Neuronal stem cell (in vitro differentiated cells): Measurements from ENCODE around the gene NPR2.
A peak's percentile ranks its signal among the peaks of the same experiment; 100 is the strongest.

Source experiments
- DNase-seq: peaks from one replicate; pipeline ENCODE4 v3.0.0-alpha.2; 2013; ENCODE audit warnings: low spot score
- H2AFZ ChIP-seq: one replicate; pipeline ENCODE4 v1.6.1; 2013; ENCODE audit warnings: mild to moderate bottlenecking, low read length, inconsistent platforms
- H2AK5ac ChIP-seq: 2 replicates; pipeline ENCODE4 v1.6.1; 2013; ENCODE audit warnings: low read depth, mild to moderate bottlenecking, inconsistent platforms, low read length, moderate library complexity, mixed read lengths
- H2BK120ac ChIP-seq: 2 replicates; pipeline ENCODE4 v1.6.1; 2013; ENCODE audit warnings: low read depth, mild to moderate bottlenecking, inconsistent platforms, low read length, moderate library complexity, mixed read lengths
- H2BK12ac ChIP-seq: one replicate; pipeline ENCODE4 v1.6.1; 2013; ENCODE audit warnings: low read length, inconsistent platforms
- H2BK15ac ChIP-seq: 2 replicates; pipeline ENCODE4 v1.6.1; 2013; ENCODE audit warnings: mild to moderate bottlenecking, low read length, inconsistent platforms, mixed read lengths
- H2BK5ac ChIP-seq: one replicate; pipeline ENCODE4 v1.6.1; 2013; ENCODE audit warnings: inconsistent platforms, mild to moderate bottlenecking, low read length, moderate library complexity
- H3K14ac ChIP-seq: one replicate; pipeline ENCODE4 v1.6.1; 2013; ENCODE audit warnings: low read length, inconsistent platforms
- H3K18ac ChIP-seq: 2 replicates; pipeline ENCODE4 v1.6.1; 2013; ENCODE audit warnings: low read length, inconsistent platforms
- H3K23ac ChIP-seq: 2 replicates; pipeline ENCODE4 v1.6.1; 2013; ENCODE audit warnings: low read depth, mild to moderate bottlenecking, mixed read lengths, low read length, inconsistent platforms; ENCODE audit not compliant: poor library complexity
- H3K27ac ChIP-seq: replicated peaks from 3 replicates; pipeline ENCODE4 v1.5.1; 2013; ENCODE audit warnings: low read length, inconsistent platforms
- H3K27me3 ChIP-seq, 3 experiments: 2 replicates each; pipeline ENCODE4 v1.6.1; 2013; ENCODE audit warnings: low read length in 3 of 3, mild to moderate bottlenecking in 2 of 3, inconsistent platforms in 1 of 3, low read depth in 1 of 3, mixed read lengths in 1 of 3, moderate library complexity in 1 of 3; ENCODE audit not compliant: control insufficient read depth in 3 of 3, insufficient read depth in 3 of 3
- H3K36me3 ChIP-seq, 2 donors: replicated peaks in 1 of 2; 2 replicates each; pipeline ENCODE4 v1.6.1; 2013; ENCODE audit warnings: low read length in 2 of 2; ENCODE audit not compliant: control insufficient read depth in 2 of 2, insufficient read depth in 2 of 2
- H3K4ac ChIP-seq: 2 replicates; pipeline ENCODE4 v1.6.1; 2013; ENCODE audit warnings: inconsistent platforms, mild to moderate bottlenecking, low read length, moderate library complexity
- H3K4me1 ChIP-seq, 2 donors: 1 replicate in 1 of 2; 2 replicates in 1 of 2; pipeline ENCODE4 v1.6.1; 2013; ENCODE audit warnings: low read length in 2 of 2, low read depth in 1 of 2; ENCODE audit not compliant: control insufficient read depth in 2 of 2, insufficient read depth in 1 of 2
- H3K4me2 ChIP-seq: one replicate; pipeline ENCODE4 v1.6.1; 2013; ENCODE audit warnings: mild to moderate bottlenecking, low read length, inconsistent platforms; ENCODE audit not compliant: insufficient read depth, poor library complexity, severe bottlenecking
- H3K4me3 ChIP-seq, 2 donors: 2 replicates each; pipeline ENCODE4 v1.5.1; 2013; ENCODE audit warnings: low read length in 2 of 2, mild to moderate bottlenecking in 2 of 2, inconsistent platforms in 1 of 2, moderate library complexity in 1 of 2
- H3K79me1 ChIP-seq: one replicate; pipeline ENCODE4 v1.6.1; 2013; ENCODE audit warnings: low read depth, mild to moderate bottlenecking, inconsistent platforms, low read length, moderate library complexity
- H3K9ac ChIP-seq: one replicate; pipeline ENCODE4 v1.6.1; 2013; ENCODE audit warnings: mild to moderate bottlenecking, low read depth, low read length, inconsistent platforms; ENCODE audit not compliant: poor library complexity
- H3K9me3 ChIP-seq, 2 donors: replicated peaks in 1 of 2; 2 replicates each; pipeline versions ENCODE3 to v1.6.1; 2013; ENCODE audit warnings: low read length in 2 of 2, mild to moderate bottlenecking in 2 of 2, inconsistent platforms in 1 of 2, low read depth in 1 of 2, mixed read lengths in 1 of 2, moderate library complexity in 1 of 2; ENCODE audit not compliant: control insufficient read depth in 2 of 2, insufficient read depth in 1 of 2
- H4K8ac ChIP-seq: one replicate; pipeline ENCODE4 v1.6.1; 2013; ENCODE audit warnings: low read depth, mild to moderate bottlenecking, inconsistent platforms, low read length, moderate library complexity
- H4K91ac ChIP-seq: one replicate; pipeline ENCODE4 v1.6.1; 2013; ENCODE audit warnings: low read length, low read depth, mild to moderate bottlenecking, inconsistent platforms; ENCODE audit not compliant: poor library complexity
- WGBS, 2 donors: extraction: QIAGEN DNeasy Blood & Tissue Kit; methylation state at CpG; one replicate each; pipeline ENCODE4 v1.1.7; 2013; ENCODE audit warnings: missing lambda C conversion rate in 2 of 2, mixed read lengths in 1 of 2; ENCODE audit not compliant: insufficient read length in 2 of 2, insufficient replicate concordance in 1 of 2; ENCODE audit errors: extremely low coverage in 2 of 2; 5-methylcytosine and 5-hydroxymethylcytosine counted together

The NPR2 gene

GRCh38 chr9:35749515-35750255 lies 41.7 kb upstream of the NPR2 start:
- no CpG with 5 or more reads among the region's 19 CpGs for WGBS, 2 donors
- DNase-seq = no peak

GRCh38 chr9:35750256-35750531 lies 41.2 kb upstream of the NPR2 start:
- no peak overlapping the region for H3K9ac ChIP-seq
- peak overlapping the region; percentile 32 to 96 for H3K4me3 ChIP-seq
- no peak overlapping the region for H2BK15ac ChIP-seq
- H3K4me2 ChIP-seq = peak overlapping the region; percentile 93
- H2AK5ac ChIP-seq = no peak overlapping the region
- H3K36me3 ChIP-seq = peaks cover 36 to 70% of the 10 kb centered on the region in 2 donors
- H2BK120ac ChIP-seq = no peak overlapping the region
- no peak overlapping the region for H2BK12ac ChIP-seq
- H3K14ac ChIP-seq = no peak overlapping the region
- H2BK5ac ChIP-seq = no peak overlapping the region
- no peak overlapping the region for H3K18ac ChIP-seq
- no peaks in the 10 kb centered on the region for H3K27me3 ChIP-seq
- H3K4ac ChIP-seq = no peak overlapping the region
- H4K91ac ChIP-seq = no peak overlapping the region
- no peaks in the 10 kb centered on the region for H3K9me3 ChIP-seq
- H3K23ac ChIP-seq = no peak overlapping the region
- no peak overlapping the region for H3K27ac ChIP-seq
- H4K8ac ChIP-seq = no peak overlapping the region
- peaks cover 5% of the 10 kb centered on the region for H3K79me1 ChIP-seq
- H3K4me1 ChIP-seq = peaks cover 19 to 23% of the 10 kb centered on the region in 2 donors
- H2AFZ ChIP-seq = no peak overlapping the region
- no CpG with 5 or more reads among the region's 4 CpGs for WGBS, 2 donors
- DNase-seq = no peak

More at GRCh38 chr9:35749515-35750255, 41.7 kb upstream of the NPR2 start:
- no peak overlapping the region for H4K91ac ChIP-seq
- no peaks in the 10 kb centered on the region for H3K27me3 ChIP-seq
- peak overlapping the region; percentile 52 for H3K23ac ChIP-seq
- peak overlapping the region; percentile 76 for H2AK5ac ChIP-seq
- peak overlapping the region; percentile 96 for H2AFZ ChIP-seq
- no peak overlapping the region for H2BK120ac ChIP-seq
- peak overlapping the region; percentile 93 for H3K4me2 ChIP-seq
- peak overlapping the region; percentile 95 for H3K9ac ChIP-seq
- H3K14ac ChIP-seq = no peak overlapping the region
- no peaks in the 10 kb centered on the region for H3K9me3 ChIP-seq
- no peak overlapping the region for H4K8ac ChIP-seq
- peaks cover 19 to 23% of the 10 kb centered on the region in 2 donors for H3K4me1 ChIP-seq
- H3K79me1 ChIP-seq = peaks cover 5% of the 10 kb centered on the region
- H3K4me3 ChIP-seq = peak overlapping the region; percentile 87 to 96
- no peak overlapping the region for H3K27ac ChIP-seq
- no peak overlapping the region for H3K4ac ChIP-seq
- H2BK5ac ChIP-seq = peak overlapping the region; percentile 58
- peak overlapping the region; percentile 93 for H3K18ac ChIP-seq
- H2BK12ac ChIP-seq = no peak overlapping the region
- peak overlapping the region; percentile 45 for H2BK15ac ChIP-seq
- H3K36me3 ChIP-seq = peaks cover 38 to 70% of the 10 kb centered on the region in 2 donors

GRCh38 chr9:35753466-35753865 lies 37.9 kb upstream of the NPR2 start:
- H3K23ac ChIP-seq = no peak overlapping the region
- peaks cover 6 to 7% of the 10 kb centered on the region in 2 donors for H3K4me1 ChIP-seq
- H3K27me3 ChIP-seq = no peaks in the 10 kb centered on the region
- no peaks in the 10 kb centered on the region for H3K9me3 ChIP-seq
- H3K4me2 ChIP-seq = no peak overlapping the region
- no peak overlapping the region for H4K8ac ChIP-seq
- no peak overlapping the region for H3K9ac ChIP-seq
- no peak overlapping the region for H2BK12ac ChIP-seq
- peaks cover 5% of the 10 kb centered on the region for H3K79me1 ChIP-seq
- no peak overlapping the region for H3K27ac ChIP-seq
- no peak overlapping the region for H3K4me3 ChIP-seq
- DNase-seq = no peak
- WGBS, 2 donors = no CpG with 5 or more reads among the region's 5 CpGs
- H2BK5ac ChIP-seq = no peak overlapping the region
- H3K18ac ChIP-seq = no peak overlapping the region
- H3K14ac ChIP-seq = no peak overlapping the region
- peaks cover 34 to 63% of the 10 kb centered on the region in 2 donors for H3K36me3 ChIP-seq
- no peak overlapping the region for H2BK15ac ChIP-seq
- H4K91ac ChIP-seq = no peak overlapping the region
- H2BK120ac ChIP-seq = no peak overlapping the region
- H3K4ac ChIP-seq = no peak overlapping the region
- no peak overlapping the region for H2AFZ ChIP-seq
- H2AK5ac ChIP-seq = no peak overlapping the region

GRCh38 chr9:35754264-35754663 lies 37.1 kb upstream of the NPR2 start, which contains the start of gene MSMP:
Gene MSMP (minus strand): TSS chr9:35754276. CDS start chr9:35754129, 147 bp downstream.
- peaks cover 5% of the 10 kb centered on the region for H3K79me1 ChIP-seq
- H2AK5ac ChIP-seq = no peak within 1 kb of the TSS
- no peak within 1 kb of the TSS for H2BK15ac ChIP-seq
- H3K36me3 ChIP-seq = peaks cover 34 to 63% of the 10 kb centered on the region in 2 donors
- H4K8ac ChIP-seq = no peak within 1 kb of the TSS
- no CpG with 5 or more reads among the region's 3 CpGs for WGBS, 2 donors
- no peaks in the 10 kb centered on the region for H3K27me3 ChIP-seq
- H3K9ac ChIP-seq = no peak within 1 kb of the TSS
- no peak within 1 kb of the TSS for H2AFZ ChIP-seq
- H3K23ac ChIP-seq = no peak within 1 kb of the TSS
- no peak within 1 kb of the TSS for H3K4me2 ChIP-seq
- H3K18ac ChIP-seq = no peak within 1 kb of the TSS
- peaks cover 7% of the 10 kb centered on the region in 2 donors for H3K4me1 ChIP-seq
- H3K27ac ChIP-seq = no peak within 1 kb of the TSS
- no peak for DNase-seq
- no peak within 1 kb of the TSS for H2BK5ac ChIP-seq
- H3K9me3 ChIP-seq = no peaks in the 10 kb centered on the region
- H4K91ac ChIP-seq = no peak within 1 kb of the TSS
- no peak within 1 kb of the TSS for H2BK120ac ChIP-seq
- no peak within 1 kb of the TSS for H3K4me3 ChIP-seq
- H2BK12ac ChIP-seq = no peak within 1 kb of the TSS
- H3K14ac ChIP-seq = no peak within 1 kb of the TSS
- no peak within 1 kb of the TSS for H3K4ac ChIP-seq
